Measurements from ENCODE around the gene TRIM56. TPM values are rescaled to one million over a fixed set of nuclear protein-coding genes. Genes with fewer than 3 reads are reported as not detected.

TRIM56 gene
- total RNA-seq, 2 experiments from 2014 or later: 29.9 to 31.8 TPM

GRCh38 chr7:101108330-101108857, 23.1 kb downstream of the TRIM56 start:
- POLR2A ChIA-PET: no interaction called here
- DNase-seq: peak in 2 of 14 experiments; percentile 46 to 63
- H3K9me3 Mint-ChIP-seq: no peaks in the 10 kb centered on the region
- no peak for TF ChIP-seq CTCF (IDR thresholded peaks at IDR 0.05)
- Histone ChIP-seq H3K9me3 (ENCODE audit: control insufficient read depth in 1 of 2, insufficient read depth in 1 of 2, low read length in 2 of 2) (no peaks in the 10 kb centered on the region), H3K4me1 (ENCODE audit: insufficient read depth, low read length) (no peaks in the 10 kb centered on the region), H3K27ac (ENCODE audit: low read depth in 1 of 2, low read length in 2 of 2) (no peak overlapping the region), H3K36me3 (ENCODE audit: insufficient read depth, low read length) (no peaks in the 10 kb centered on the region), H3K27me3 (ENCODE audit: control insufficient read depth in 1 of 2, insufficient read depth in 2 of 2, low read length in 2 of 2) (peaks cover 6 to 11% of the 10 kb centered on the region in 2 experiments), H3K4me3 (ENCODE audit: low read length) (no peak overlapping the region)
- H3K27me3 Mint-ChIP-seq: peaks cover 24% of the 10 kb centered on the region
- no peak overlapping the region for H3K27ac Mint-ChIP-seq
- intact Hi-C loops (cut with DNase I, micrococcal nuclease): no loop called here
- CTCF ChIA-PET: no interaction called here
- no peak overlapping the region for H3K4me3 Mint-ChIP-seq
- no peaks in the 10 kb centered on the region for H3K36me3 Mint-ChIP-seq (ENCODE audit: low read depth)
- ATAC-seq (ENCODE audit: poor library complexity): no peak
- H3K4me1 Mint-ChIP-seq (ENCODE audit: low read depth): no peaks in the 10 kb centered on the region

- POLR2A ChIA-PET: no interaction called here
Observed at GRCh38 chr7:101108961-101109360, 23.7 kb downstream of the TRIM56 start.

DNA sequence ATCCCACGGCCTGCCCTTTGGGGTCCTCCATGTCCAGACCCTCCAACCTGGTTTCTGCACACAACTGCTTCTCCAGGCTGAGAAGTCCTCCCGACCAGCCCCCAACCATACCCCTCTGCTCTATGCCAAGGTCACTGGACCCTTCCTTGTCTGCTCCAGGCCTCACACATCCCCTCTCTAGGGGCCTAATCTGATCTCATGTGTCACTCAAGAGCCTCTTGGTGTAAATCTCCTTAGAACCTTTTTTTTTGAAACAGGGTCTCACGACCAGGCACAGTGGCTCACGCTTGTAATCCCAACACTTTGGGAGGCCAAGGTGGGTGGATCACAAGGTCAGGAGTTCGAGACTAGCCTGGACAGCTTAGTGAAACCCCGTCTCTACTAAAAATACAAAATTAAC, 24.1 kb downstream of the TRIM56 start:
- Histone ChIP-seq H3K9me3 (ENCODE audit: control insufficient read depth in 1 of 2, insufficient read depth in 1 of 2, low read length in 2 of 2) (no peaks in the 10 kb centered on the region), H3K27me3 (ENCODE audit: control insufficient read depth in 1 of 2, insufficient read depth in 2 of 2, low read length in 2 of 2) (peaks cover 0 to 4% of the 10 kb centered on the region in 2 experiments), H3K4me1 (ENCODE audit: insufficient read depth, low read length) (no peaks in the 10 kb centered on the region), H3K27ac (ENCODE audit: low read depth in 1 of 2, low read length in 2 of 2) (no peak overlapping the region), H3K36me3 (ENCODE audit: insufficient read depth, low read length) (no peaks in the 10 kb centered on the region), H3K4me3 (ENCODE audit: low read length) (no peak overlapping the region)
- H3K36me3 Mint-ChIP-seq (ENCODE audit: low read depth): no peaks in the 10 kb centered on the region
- no peaks in the 10 kb centered on the region for H3K9me3 Mint-ChIP-seq
- no peak for TF ChIP-seq CTCF (IDR thresholded peaks at IDR 0.05)
- no peak for ATAC-seq (ENCODE audit: poor library complexity)
- no peaks in the 10 kb centered on the region for H3K4me1 Mint-ChIP-seq (ENCODE audit: low read depth)
- no peak for DNase-seq
- POLR2A ChIA-PET: no interaction called here
- H3K4me3 Mint-ChIP-seq: no peak overlapping the region
- CTCF ChIA-PET: no interaction called here
- H3K27ac Mint-ChIP-seq: no peak overlapping the region
- intact Hi-C loops (cut with DNase I, micrococcal nuclease): no loop called here
- peaks cover 14% of the 10 kb centered on the region for H3K27me3 Mint-ChIP-seq

More at GRCh38 chr7:101108961-101109360, 23.7 kb downstream of the TRIM56 start:
- Histone ChIP-seq H3K27me3 (ENCODE audit: control insufficient read depth in 1 of 2, insufficient read depth in 2 of 2, low read length in 2 of 2) (peaks cover 3 to 8% of the 10 kb centered on the region in 2 experiments), H3K27ac (ENCODE audit: low read depth in 1 of 2, low read length in 2 of 2) (no peak overlapping the region), H3K9me3 (ENCODE audit: control insufficient read depth in 1 of 2, insufficient read depth in 1 of 2, low read length in 2 of 2) (no peaks in the 10 kb centered on the region), H3K4me3 (ENCODE audit: low read length) (no peak overlapping the region), H3K36me3 (ENCODE audit: insufficient read depth, low read length) (no peaks in the 10 kb centered on the region), H3K4me1 (ENCODE audit: insufficient read depth, low read length) (no peaks in the 10 kb centered on the region)
- Mint-ChIP-seq H3K36me3 (ENCODE audit: low read depth) (no peaks in the 10 kb centered on the region), H3K27ac (no peak overlapping the region), H3K4me1 (ENCODE audit: low read depth) (no peaks in the 10 kb centered on the region), H3K4me3 (no peak overlapping the region), H3K9me3 (no peaks in the 10 kb centered on the region), H3K27me3 (peaks cover 18% of the 10 kb centered on the region)
- no peak for TF ChIP-seq CTCF (IDR thresholded peaks at IDR 0.05)
- DNase-seq (no peak), ATAC-seq (ENCODE audit: poor library complexity) (no peak)
- CTCF ChIA-PET: no interaction called here
- intact Hi-C loops (cut with DNase I, micrococcal nuclease): no loop called here

Measured in CD4-positive, alpha-beta T cell (primary cell).